Measurements from ENCODE around the gene GPER1.
"Not testable (repeated sequence)": the region's sequence is repeated elsewhere in the genome, so short reads cannot be mapped to it uniquely, and the experiment has no call there.

The GPER1 gene

DNA sequence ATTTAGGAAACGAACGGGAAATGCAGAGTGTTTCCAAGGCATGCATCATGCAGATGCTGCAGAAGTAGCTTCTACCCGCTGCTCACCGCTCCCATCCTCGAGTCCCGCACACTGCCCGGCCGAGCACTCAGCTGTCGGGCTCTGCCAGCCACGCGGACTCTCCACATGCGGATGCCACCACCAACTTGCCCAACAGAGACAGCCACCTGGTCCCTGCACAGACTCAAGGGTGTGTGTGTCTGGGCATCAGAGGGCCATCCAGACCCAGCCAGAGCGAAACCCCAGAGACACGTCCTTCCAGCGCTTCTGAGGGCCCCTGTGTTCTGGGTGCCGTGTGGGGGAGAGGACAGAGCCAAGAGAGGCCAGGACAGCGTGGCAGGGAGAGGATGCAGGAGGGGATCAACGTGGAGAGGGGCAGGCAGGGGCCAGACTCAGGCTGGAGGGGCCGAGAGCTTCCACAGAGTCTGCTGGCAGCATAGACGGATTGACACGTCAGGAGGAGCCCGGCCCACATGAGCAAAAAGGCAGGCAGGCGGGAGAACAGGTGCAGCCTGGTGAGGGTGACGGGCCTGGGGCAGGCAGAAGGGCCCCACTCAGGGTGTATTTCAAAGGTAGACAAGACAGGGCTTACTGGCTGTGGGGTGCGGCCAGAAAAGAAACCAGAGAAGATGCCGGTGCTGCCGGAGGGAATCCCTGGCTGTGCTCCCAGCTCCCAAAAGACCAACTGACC, 18.3 kb downstream of the GPER1 start:
- DNase-seq = no peak

DNA sequence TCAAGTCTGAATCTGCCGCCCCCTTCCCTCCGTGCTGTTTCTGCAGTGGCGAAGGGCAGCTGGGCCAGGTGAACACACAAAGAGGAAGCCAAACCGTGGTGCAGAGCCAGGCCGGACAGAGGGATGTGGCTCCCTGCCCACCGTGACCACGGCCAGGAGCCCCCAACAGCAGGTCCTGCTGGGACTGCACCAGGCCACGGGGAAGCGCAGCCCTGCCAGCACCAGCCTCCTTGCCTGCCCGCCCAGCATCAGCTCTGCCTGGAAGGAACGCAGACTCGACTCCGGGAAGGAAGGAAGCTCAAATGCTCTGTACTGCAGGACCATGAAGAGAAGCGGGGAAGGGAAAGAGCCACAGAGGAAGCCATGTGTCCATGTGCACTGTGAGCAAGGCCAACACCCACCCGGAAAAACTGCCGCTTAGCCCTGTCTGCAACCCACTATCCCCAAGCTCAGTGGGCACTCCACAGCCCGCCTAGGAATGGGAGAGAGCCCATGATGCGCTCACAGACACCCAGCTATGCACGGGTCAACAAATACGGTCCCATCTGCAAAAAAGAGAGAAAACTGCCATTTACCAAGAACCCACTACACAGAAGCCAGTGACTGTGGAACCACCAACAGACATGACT, 19.0 kb downstream of the GPER1 start:
- no peak for DNase-seq

- DNase-seq = no peak
Measured at GRCh38 chr7:1108264-1108920, 20.5 kb downstream of the GPER1 start.

- no peak for DNase-seq
Measured at GRCh38 chr7:1109581-1110310, 21.8 kb downstream of the GPER1 start.

DNA sequence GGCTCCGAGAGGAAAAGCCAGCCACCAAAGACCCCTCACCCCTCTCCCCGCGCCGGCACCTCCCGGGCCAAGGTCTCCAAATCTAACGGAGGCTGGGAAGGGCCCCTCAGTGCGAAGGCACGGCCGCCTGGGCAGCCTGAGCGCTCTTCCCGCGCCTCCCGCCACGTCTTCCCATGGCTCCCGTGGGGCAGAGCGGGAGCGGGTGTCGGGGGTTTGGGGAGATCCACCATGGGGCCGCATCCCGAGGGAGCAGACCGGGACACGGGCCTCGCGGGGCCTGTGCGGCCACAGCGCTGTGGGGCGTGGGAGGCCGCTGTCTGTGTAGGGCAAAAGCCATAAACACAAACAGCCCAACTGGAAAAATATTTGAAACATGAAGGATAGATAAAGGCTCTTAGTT, 22.4 kb downstream of the GPER1 start:
- DNase-seq = no peak

GRCh38 chr7:1111156-1111555, 23.2 kb downstream of the GPER1 start:
- DNase-seq = no peak

- DNase-seq = no peak
Measured at GRCh38 chr7:1112109-1112508, 24.2 kb downstream of the GPER1 start.

DNA sequence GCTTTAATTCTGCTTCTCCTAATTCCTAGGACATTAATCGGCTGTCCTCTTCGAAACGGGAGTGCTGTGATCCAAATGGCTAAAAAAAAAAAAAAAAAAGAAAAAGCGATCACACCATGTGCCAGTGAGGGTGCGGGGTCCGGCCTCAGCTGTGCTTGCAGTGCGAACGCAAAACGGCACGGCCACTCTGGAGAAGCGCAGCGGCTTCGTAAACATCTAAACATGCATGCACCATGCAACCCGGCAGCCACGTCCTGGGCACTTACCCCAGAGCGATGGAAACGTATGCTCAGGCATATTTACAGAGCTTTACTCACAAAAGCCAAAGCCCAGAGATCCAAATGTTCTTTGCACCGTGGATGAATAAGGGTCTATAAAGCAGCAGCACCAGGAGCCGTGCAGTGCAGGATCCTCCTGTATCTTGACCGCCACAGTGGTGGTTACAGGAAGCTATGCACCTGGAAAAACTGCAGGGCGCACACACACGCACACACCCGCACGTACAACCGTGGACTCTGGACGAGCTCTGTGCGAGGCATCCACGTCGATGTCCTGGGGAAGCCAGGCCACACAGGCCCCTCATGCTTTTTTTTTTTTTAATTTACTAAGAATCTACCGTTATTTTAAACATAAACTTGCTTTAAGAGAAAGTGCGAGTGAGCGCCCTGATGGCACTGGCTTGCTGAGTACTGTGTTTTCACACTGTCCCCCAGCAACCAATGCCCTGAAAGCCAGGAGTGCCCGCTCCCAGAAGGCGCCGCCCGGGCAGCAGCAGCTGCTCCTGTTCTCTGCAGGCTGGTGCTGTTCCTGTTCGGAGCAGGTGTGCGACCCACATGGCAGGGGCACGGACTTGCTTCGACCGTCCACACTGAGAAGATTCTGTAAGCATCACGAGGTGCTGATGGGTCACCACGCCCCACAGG, 25.0 kb downstream of the GPER1 start:
- no peak for DNase-seq

- no peak for DNase-seq
Measured at GRCh38 chr7:1113548-1113885, 25.6 kb downstream of the GPER1 start.

- no peak for DNase-seq
Measured at GRCh38 chr7:1114088-1114487, 26.2 kb downstream of the GPER1 start.

- no peak for DNase-seq
Measured at GRCh38 chr7:1114505-1114904, 26.6 kb downstream of the GPER1 start.

DNA sequence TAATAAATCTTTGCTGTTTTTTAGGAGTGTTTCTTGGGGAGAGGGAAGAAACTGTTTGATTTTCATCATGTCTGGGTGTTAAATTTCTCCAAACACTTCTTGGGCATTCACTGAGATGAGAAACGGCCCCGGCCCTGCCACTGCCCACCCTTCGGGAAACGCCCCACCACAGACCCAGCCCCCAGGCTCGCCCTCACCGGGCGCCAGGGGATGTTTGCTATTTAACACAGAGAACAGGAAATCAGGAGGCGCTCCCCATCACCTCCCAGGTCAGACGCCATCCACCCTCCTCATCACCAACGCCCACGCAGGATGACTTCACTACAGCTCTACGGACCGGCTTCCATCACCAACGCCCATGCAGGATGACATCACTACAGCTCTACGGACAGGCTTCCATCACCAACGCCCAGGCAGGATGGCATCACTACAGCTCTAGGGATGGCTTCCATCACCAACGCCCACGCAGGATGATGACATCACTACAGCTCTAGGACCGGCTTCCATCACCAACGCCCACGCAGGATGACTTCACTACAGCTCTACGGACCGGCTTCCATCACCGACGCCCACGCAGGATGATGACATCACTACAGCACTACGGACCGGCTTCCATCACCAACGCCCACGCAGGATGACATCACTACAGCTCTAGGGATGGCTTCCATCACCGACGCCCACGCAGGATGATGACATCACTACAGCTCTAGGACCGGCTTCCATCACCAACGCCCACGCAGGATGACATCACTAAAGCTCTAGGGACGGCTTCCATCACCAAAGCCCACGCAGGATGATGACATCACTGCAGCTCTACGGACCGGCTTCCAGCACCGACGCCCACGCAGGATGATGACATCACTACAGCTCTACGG, 27.5 kb downstream of the GPER1 start:
- DNase-seq = not testable (repeated sequence)

GRCh38 chr7:1116383-1117008, 28.6 kb downstream of the GPER1 start:
- not testable (repeated sequence) for DNase-seq

GRCh38 chr7:1117321-1117928, 29.5 kb downstream of the GPER1 start:
- no peak for DNase-seq

GRCh38 chr7:1119201-1119600, 31.3 kb downstream of the GPER1 start:
- DNase-seq = no peak

DNA sequence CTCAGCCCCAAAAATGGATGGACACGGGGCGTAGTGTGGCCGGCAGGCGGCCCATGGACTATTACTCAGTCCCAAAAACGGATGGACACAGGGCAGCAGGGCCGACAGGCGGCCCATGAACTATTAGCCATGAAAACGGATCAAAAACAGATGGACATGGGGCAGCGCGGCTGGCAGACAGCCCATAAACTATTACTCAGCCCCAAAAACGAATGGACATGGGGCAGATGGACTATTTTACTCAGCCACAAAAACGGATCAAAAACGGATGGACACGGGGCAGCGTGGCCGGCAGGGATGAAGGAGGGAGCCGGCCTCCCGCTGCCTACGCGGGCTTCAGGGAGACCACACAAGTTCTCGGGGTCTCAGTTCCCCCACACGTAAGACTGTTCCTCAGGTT, 32.9 kb downstream of the GPER1 start:
- DNase-seq = no peak

DNA sequence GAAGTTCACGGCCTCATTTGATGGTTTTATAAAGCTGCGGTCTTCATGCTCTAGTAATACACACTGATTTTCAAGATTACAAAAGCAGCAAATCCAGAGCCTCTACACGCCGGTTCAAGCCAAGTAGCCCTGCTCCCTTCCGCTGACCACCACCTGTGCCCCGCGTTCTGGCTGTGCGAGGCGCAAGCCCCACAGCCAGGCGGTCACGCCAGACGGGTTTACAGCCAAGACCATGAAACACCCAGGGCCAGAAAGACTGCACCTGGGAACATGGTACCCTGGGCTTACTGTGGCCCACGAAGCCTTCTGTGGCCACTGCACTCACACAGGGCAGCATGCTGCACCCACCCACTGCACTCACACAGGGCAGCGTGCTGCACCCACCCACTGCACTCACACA, 33.6 kb downstream of the GPER1 start:
- DNase-seq = no peak

GRCh38 chr7:1121886-1122831, 34.2 kb downstream of the GPER1 start:
- DNase-seq = peak; percentile 76

DNA sequence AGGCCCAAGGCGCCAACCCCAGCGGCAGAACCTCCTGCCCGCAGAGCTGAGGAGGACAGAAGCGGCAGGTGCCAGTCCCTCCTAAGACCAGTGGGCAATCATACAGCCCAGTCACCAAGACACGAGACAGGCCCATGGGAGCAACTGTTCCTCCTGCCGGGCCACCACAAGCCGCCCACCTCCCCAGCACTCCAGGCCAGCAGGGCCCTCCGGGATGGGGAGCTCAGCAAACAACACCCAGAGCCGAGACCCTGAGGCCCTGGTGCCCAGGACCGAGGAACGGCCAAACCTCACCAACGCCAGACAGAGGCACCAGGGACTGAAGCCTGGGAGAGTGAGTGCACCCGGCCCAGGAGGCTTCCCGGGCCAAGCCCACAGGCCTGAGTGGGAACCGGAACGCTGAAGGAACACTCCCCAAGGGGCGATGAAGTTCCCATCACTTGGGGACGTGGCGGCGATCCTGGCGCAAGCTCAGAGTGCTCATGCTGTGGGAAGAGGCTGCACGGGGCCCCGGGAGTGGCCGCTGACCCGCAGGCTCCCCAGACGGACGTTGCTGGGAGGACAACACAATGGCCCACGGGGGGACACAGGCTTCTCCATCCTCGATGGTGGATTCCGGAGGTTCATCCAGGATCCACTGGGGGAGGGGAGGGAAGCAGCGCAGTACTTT, 35.1 kb downstream of the GPER1 start:
- no peak for DNase-seq

Measured in MV-4-11 (cell line).